Right cardiac atrium (tissue), 5 donors: ENCODE results near the gene VSX2. TPM values are rescaled to one million over a fixed set of nuclear protein-coding genes. Genes with fewer than 3 reads are reported as not detected.

Experiments used
- ATAC-seq, 2 donors: fragments of 200-7000 bp; cut with Tn5 transposase; one replicate each; pipeline versions ENCODE4 v1.8.0 to v1.9.1; 2020; ENCODE audit warnings: moderate library complexity in 2 of 2, mild to moderate bottlenecking in 1 of 2
- DNase-seq, 3 donors: peaks; one replicate each; pipeline ENCODE4 v3.0.0-alpha.2; 2020
- H3K27ac ChIP-seq: one replicate; pipeline ENCODE4 v1.5.1; 2013; ENCODE audit warnings: mild to moderate bottlenecking, low read length, control low read depth, moderate library complexity
- H3K27me3 ChIP-seq: one replicate; pipeline ENCODE4 v1.6.1; 2013; ENCODE audit not compliant: control insufficient read depth, insufficient read depth
- H3K4me1 ChIP-seq: one replicate; pipeline ENCODE4 v1.6.1; 2013; ENCODE audit warnings: low read length; ENCODE audit not compliant: control insufficient read depth, insufficient read depth
- H3K4me3 ChIP-seq: one replicate; pipeline ENCODE4 v1.5.1; 2013; ENCODE audit warnings: low read length, control low read depth
- H3K9me3 ChIP-seq: one replicate; pipeline ENCODE4 v1.6.1; 2013; ENCODE audit warnings: low read length; ENCODE audit not compliant: control insufficient read depth
- WGBS: extraction: QIAGEN DNeasy Blood & Tissue Kit; methylation state at CpG from one replicate; pipeline ENCODE4 v1.1.7; 2013; 5-methylcytosine and 5-hydroxymethylcytosine counted together
- intact Hi-C, 4 donors: fragments of 100-400 bp; cut with DNase I; formaldehyde crosslinking; loops; one replicate each; pipeline versions ENCODE4 v1.11.0 to v1.14.0; 2022 to 2023
- polyA plus RNA-seq: library from polyadenylated mRNA; stranded (reverse); fragments of 200-250 nt; gene quantifications from one replicate; pipeline ENCODE4 v1.2.3, GENCODE V29; 2013
- total RNA-seq, 4 donors: library from RNA; stranded (reverse); fragmentation: NEBNext Ultra II Directional; extraction: Animal tissue kit (Norgen Biotek cat#: 25700); gene quantifications; one replicate each; pipeline ENCODE4 v1.2.1, GENCODE V29; 2021
- donor health status: healthy with polysubstance abuse.
- donor health status: DM: no; HTN: yes; CAD: no.
- donor health status: DM: no; HTN: no; CAD: no.
- donor health status: DM: no; HTN: yes; CAD: no; lungs with severe emphysema.
- donor health status: DM: yes; HTN: yes; CAD: no.

Gene VSX2
- total and polyA plus RNA-seq, 5 donors = not detected

DNA sequence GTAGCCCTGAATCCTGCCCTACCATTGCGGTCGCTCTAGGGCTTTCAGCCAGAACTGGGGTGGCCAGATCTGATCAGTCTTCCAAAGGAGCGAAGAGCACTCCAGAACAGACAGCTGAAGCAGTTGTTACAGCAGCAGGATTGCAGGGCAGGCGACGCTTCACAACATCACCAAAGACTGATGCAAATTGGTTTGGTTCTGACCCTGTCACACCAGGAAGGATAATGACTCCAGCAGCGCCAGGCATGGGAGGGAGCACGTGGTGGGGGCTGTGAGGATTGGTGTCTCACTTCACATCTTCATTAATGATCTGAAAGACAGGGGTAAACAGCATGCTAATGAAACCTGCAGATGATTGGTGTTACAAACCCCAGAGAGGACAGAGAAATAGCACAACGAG, 30.6 kb upstream of the VSX2 start:
- H3K4me3 ChIP-seq = no peak overlapping the region
- WGBS = 65% methylated on average over 8 of the region's 8 CpGs
- intact Hi-C loops = no loop called here
- H3K27ac ChIP-seq = no peak overlapping the region
- no peaks in the 10 kb centered on the region for H3K9me3 ChIP-seq
- H3K4me1 ChIP-seq = no peaks in the 10 kb centered on the region
- no peak for DNase-seq
- no peak for ATAC-seq
- H3K27me3 ChIP-seq = no peaks in the 10 kb centered on the region

DNA sequence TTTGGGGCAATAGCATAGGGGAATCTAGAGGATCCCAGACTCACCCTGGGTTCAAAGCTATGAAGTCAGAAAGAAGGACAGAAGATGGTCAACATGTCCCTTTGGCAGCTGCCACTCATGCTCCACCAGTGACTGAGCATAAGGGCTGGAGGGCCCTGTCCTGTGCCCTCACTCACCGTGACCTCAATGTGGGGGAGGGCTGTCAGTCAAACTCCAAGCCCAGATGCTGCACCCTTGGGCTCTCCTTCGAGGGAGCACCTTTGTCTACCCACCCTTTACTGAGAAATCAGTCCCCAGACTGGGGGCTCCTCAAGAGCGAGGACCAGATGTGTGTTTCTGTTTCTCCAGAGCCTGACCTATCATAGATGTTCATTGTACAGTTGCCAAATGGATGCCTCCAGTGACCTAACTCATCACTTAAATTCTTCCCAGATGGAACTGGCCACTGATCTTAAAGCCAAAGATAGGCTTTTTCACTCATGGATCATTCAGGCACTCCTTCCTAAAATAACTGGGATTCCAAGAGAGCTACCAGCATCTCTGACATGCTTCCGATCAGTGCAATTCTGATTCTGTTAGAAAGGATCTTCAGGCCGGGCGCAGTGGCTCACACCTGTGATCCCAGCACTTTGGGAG, 27.2 kb upstream of the VSX2 start:
- ATAC-seq (no peak), DNase-seq (no peak)
- Histone ChIP-seq H3K4me3 (no peak overlapping the region), H3K27ac (no peak overlapping the region), H3K9me3 (no peaks in the 10 kb centered on the region), H3K4me1 (no peaks in the 10 kb centered on the region), H3K27me3 (no peaks in the 10 kb centered on the region)
- WGBS = 83% methylated on average over 6 of the region's 6 CpGs
- intact Hi-C loops = no loop called here

DNA sequence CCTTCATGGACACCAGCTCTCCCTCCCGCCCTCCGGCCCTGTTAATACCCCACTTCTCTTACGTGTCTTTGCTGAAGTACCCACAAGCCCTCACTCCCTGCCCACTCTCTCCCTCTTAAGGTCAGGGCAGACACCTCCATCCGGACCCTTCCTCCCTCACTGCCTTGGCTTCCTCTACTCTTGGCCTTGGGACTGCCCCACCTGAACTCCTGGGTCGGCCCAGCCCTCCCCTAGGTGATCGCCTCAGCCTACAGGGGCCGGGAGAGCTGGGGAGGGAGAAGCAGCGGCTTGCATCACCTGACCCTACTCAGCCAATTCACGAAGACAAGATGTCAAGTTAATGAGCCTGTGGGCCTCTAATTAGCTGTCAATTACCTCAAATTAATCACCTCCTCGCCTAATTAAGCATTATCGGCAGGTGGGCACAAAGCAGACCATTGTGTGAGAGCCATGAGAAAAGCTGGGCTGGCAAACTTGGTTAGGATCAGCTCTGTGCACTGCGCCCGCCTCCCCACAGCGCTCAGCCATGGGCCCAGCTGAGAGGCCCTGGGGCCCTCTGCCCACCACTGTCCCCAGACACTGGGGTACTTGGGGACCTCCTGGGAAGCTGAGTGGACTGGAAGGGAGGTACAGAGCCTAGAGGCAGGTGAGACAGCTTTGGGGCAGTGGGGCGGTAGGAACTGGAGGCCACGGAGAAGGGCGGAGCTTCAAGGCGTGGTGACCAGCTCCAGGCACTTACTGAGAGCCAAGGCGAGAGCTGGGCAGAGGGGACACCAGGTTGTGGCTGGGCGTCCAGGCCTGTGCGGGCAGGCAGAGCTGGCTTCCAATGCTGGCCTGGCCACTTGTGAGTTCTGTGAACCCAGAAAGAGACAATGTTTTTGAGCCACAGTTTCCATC, 25.1 kb upstream of the VSX2 start:
- ATAC-seq (no peak), DNase-seq (no peak)
- 76% methylated on average over 21 of the region's 21 CpGs for WGBS
- Histone ChIP-seq H3K27ac (no peak overlapping the region), H3K4me1 (no peaks in the 10 kb centered on the region), H3K4me3 (no peak overlapping the region), H3K27me3 (no peaks in the 10 kb centered on the region), H3K9me3 (no peaks in the 10 kb centered on the region)
- intact Hi-C loops = no loop called here

DNA sequence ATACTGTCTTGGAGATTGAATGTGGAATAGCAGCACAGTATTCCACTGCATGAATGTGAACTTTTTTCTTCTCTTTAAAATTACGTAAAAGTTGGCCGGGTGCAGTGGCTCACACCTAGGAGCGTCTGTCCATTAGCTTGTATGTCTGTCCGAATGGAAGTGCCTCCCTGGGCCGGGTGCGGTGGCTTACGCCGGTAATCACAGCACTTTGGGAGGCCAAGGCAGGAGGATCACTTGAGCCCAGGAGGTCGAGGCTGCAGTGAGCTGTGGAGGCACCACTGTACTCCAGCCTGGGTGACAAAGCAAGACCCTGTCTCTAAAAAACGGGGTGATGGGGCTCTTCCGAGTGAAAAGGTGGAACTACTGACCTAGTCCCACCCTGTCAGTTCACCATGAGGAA, 22.6 kb upstream of the VSX2 start:
- WGBS = 87% methylated on average over 11 of the region's 11 CpGs
- Histone ChIP-seq H3K27me3 (no peaks in the 10 kb centered on the region), H3K9me3 (no peaks in the 10 kb centered on the region), H3K4me3 (no peak overlapping the region), H3K4me1 (no peaks in the 10 kb centered on the region), H3K27ac (no peak overlapping the region)
- DNase-seq (no peak), ATAC-seq (no peak)
- intact Hi-C loops = no loop called here

DNA sequence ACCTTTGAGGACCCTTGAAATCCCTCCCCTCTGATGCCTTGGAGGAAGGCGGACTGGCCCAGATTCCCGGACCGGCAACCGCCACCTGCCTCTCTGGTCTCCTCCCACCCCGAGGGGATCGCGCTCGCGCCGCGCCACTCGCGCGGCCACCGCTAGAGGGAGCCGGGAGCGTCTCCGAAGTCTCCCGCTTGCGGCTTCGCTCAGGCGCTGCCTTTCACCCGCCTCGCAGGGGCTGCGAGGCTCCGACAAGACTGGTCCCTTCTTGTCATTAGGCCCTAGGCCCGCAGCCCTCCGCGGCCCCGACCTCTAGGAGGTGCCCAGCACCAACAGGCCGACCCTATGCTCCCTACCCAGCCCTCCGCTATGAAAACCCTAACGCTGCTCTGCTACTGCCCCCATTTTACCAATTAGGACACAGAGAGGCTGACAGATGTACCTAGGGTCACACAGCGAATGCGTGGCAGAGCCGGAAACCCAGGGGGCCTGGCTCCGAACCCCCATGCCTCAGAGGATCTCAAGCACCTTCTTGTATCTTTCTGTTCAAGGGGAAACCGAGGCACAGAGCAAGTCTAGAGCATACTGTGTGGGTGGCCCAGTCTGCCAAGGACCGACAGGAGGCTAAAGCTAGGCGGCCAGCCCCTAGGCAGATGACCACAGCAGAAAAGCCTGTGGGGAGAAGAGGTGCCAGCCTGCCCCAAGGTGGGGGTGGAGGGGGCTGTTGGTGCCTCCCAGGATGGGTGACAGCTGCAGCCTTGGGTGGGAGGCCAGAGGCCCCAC, 21.4 kb upstream of the VSX2 start:
- DNase-seq (peak; percentile 73 to 90 (median 89)), ATAC-seq (peak; percentile 86 to 87)
- Histone ChIP-seq H3K4me1 (no peaks in the 10 kb centered on the region), H3K4me3 (no peak overlapping the region), H3K27ac (no peak overlapping the region), H3K27me3 (no peaks in the 10 kb centered on the region), H3K9me3 (no peaks in the 10 kb centered on the region)
- intact Hi-C loops = no loop called here
- 11% methylated on average over 40 of the region's 40 CpGs for WGBS

DNA sequence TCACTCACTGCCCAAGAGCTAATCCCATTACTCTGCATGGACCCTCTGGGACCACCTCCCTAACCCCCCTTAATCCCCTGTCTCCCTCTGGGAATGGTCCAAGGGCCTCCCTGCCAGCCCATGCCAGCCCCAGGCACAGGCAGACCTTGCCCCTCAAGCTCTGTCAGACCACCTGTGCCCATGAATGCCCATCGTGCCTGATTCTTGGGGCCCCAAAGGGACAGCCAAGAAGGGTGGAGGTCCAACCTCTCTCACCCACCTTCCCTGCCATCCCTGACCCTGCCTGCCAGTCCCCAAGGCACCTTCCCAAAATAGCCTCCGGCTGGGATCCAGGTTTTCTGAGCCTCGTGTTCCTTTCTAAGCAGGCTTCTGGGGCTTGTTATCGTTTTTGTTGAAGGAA, 20.8 kb upstream of the VSX2 start:
- ATAC-seq (no peak), DNase-seq (no peak)
- WGBS = 55% methylated on average over 4 of the region's 4 CpGs
- H3K4me1 ChIP-seq = no peaks in the 10 kb centered on the region
- no peak overlapping the region for H3K27ac ChIP-seq
- no peaks in the 10 kb centered on the region for H3K9me3 ChIP-seq
- intact Hi-C loops = no loop called here
- H3K4me3 ChIP-seq = no peak overlapping the region
- no peaks in the 10 kb centered on the region for H3K27me3 ChIP-seq

DNA sequence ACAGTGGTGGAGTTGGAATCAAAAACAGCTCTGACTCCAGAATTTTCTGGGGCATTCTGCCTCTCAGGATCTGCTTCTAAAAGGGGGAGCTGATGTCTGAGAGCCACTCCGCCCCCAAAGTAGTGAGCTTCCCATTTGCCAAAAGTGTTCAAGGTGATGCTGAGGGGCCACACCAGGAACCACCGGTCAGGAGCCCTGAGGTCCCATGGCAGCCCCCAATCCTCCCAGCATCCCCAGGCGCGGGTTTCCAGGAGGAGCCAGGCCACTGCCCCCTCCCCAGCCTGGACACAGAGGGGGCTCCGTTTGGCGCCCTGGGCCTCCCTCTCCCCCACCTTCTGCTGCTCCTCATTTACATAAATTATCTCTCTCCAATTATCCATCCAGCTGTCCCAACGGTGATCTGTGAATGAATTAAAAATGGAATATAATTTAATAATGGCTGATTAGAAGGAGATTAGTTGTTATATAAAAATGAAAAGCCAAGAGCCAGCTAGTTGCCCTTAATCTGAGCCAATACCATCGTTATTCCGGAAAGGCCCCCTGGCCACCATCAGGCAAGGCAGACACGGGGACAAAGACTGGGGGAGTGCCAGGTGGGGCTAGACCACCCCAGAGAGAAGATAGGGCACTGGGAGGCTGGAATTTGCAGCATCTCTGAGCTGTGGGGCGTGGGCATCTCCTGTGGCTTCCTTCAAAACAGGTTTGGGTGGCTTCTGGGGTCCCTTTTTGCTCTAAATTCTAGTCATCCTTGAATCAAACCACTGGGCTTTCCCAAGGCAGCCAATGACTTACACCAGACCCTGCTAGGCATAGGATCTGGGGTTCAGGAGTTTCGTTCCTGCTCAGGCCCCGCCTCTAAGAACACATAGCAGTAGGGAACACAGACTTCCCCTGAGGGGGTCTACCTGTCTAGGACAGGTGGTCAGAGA, 19.7 kb upstream of the VSX2 start:
- Histone ChIP-seq H3K9me3 (no peaks in the 10 kb centered on the region), H3K4me1 (no peaks in the 10 kb centered on the region), H3K27ac (no peak overlapping the region), H3K27me3 (no peaks in the 10 kb centered on the region), H3K4me3 (no peak overlapping the region)
- 64% methylated on average over 13 of the region's 13 CpGs for WGBS
- no peak for ATAC-seq
- intact Hi-C loops = no loop called here
- no peak for DNase-seq

DNA sequence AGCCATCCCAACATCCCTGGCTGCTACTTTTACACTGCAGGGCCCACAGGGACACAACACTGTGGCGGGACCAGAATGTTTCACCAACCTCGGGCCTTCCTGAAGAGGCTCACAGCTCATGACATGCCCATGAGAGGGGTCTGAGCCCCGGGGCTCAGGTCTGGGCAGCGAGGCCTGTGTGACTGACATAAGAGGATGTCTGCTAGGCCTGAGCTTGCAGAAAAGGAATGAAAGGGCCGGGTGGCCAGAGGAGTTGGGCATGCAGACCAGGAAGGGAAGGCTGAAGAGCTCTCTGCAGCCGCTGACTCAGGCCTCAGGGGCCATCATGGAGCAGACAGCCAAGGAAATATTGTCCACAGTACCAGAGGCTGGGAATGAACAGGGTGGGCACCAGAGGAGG, 18.3 kb upstream of the VSX2 start:
- Histone ChIP-seq H3K4me1 (no peaks in the 10 kb centered on the region), H3K9me3 (no peaks in the 10 kb centered on the region), H3K27ac (no peak overlapping the region), H3K4me3 (no peak overlapping the region), H3K27me3 (no peaks in the 10 kb centered on the region)
- 83% methylated on average over 6 of the region's 6 CpGs for WGBS
- ATAC-seq (no peak), DNase-seq (no peak)
- intact Hi-C loops = no loop called here

DNA sequence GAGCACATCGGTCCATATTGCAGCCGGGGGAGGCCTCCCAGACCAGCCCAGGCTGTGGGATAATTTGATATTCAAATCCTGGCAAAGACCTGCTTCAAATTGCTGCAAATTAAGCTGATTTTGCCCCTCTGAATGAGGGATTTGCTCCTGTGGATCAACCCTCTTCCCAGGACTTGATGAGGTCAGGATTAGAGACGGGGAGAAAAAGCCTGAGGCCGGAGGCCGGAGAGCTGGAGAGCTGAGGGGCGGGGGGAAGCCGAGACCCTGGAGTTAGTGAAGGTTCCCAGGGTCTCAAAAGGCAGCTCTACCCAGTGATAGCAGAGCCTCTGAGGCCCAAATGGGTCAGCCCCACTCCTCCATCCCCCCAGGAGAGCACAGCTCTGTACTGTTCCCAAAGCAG, 17.5 kb upstream of the VSX2 start:
- DNase-seq = no peak
- Histone ChIP-seq H3K4me1 (no peaks in the 10 kb centered on the region), H3K4me3 (no peak overlapping the region), H3K27me3 (no peaks in the 10 kb centered on the region), H3K27ac (no peak overlapping the region), H3K9me3 (no peaks in the 10 kb centered on the region)
- intact Hi-C loops = no loop called here
- WGBS = 91% methylated on average over 7 of the region's 7 CpGs
- ATAC-seq = no peak

DNA sequence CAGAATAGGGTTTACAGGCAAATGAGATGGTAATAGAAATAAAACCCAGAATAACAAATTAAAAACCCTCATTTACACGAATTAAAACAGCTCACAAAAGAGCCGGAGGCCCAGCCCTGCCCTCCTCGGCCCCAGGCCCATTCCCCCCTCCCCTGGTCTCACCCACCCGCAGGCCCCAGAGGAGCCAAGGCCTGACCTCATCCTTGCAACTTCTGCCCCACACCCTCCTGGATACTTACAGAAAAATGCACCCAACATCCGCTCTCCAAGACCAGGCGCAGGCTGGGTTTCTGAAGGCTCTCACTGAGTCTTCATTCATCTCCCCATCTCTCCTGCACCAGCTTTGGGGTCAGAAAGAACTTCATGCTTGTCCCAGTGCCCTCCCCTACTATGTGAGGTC, 16.2 kb upstream of the VSX2 start:
- WGBS = 75% methylated on average over 6 of the region's 6 CpGs
- DNase-seq (no peak), ATAC-seq (no peak)
- Histone ChIP-seq H3K4me1 (no peaks in the 10 kb centered on the region), H3K4me3 (no peak overlapping the region), H3K27me3 (no peaks in the 10 kb centered on the region), H3K9me3 (no peaks in the 10 kb centered on the region), H3K27ac (no peak overlapping the region)
- intact Hi-C loops = no loop called here
